Vagina (tissue), 2 donors: ENCODE data around the gene PTPRN2.

Experiments used
- POLR2A ChIP-seq, 2 donors: fragments of 450-650 bp; IDR thresholded peaks; one replicate each; pipeline ENCODE4 v1.6.1; 2017; ENCODE audit warnings: antibody characterized with exemption in 2 of 2, mild to moderate bottlenecking in 2 of 2, moderate library complexity in 2 of 2
- POLR2AphosphoS5 ChIP-seq, 2 donors: sonication (generic); formaldehyde crosslinking; IDR thresholded peaks; one replicate each; pipeline ENCODE4 v1.9.0; 2017; ENCODE audit warnings: antibody characterized with exemption in 2 of 2, mild to moderate bottlenecking in 2 of 2, low read depth in 1 of 2; ENCODE audit not compliant: insufficient read depth in 1 of 2
- TF ChIP-seq, protein P1 (sequence below), 3 experiments: fragments of 450-650 bp in 2 of 3; fragments of 200-600 bp in 1 of 3; sonication (generic) in 1 of 3; IDR thresholded peaks; one replicate each; pipeline ENCODE4 v1.5.1; 2017 to 2019; ENCODE audit warnings: antibody characterized with exemption in 3 of 3, mild to moderate bottlenecking in 2 of 3, moderate library complexity in 2 of 3

DNA sequence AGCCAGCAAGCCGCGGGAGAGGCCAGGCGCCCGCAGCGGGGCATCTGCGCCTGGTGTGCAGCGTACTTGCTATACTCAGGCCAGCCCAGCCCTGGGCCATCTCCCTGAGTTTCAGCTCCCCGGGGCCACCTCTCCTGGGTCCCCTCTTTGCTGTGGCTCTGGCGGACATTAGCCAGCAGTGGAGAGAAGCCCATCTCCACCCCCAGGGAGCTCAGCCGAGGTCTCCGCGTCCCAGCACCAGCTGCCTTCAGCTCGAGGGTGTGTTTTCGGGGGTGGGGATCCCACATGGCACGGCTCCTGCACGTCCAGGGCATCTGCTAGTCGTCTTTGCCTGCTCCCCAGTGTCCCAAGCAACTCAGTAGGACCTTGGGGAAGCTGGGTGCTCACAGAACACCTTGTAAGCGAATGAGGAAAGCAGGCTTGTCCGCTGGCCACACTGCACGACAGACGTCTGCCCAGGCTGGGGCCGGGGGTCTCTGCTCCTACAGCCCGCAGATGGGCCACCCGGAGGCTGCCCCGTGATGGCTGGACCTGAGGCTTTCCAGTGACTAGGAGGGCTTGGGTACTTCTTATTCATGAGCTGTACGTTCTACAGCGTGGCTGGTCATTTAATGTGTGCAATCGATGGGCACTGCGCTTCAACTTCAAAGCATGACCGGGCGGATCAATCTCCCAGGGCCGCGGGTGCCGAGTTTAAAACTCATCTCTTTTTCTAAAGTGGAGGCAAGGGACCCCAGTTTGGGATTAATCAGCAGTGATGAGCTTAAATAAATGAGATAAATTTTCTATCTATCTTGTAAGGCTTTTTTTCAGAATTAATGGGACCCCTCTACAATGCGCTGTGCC is 795.2 kb downstream of the PTPRN2 start:
- no peak for TF ChIP-seq POLR2A (IDR thresholded peaks at IDR 0.05)
- TF ChIP-seq, protein P1, sequence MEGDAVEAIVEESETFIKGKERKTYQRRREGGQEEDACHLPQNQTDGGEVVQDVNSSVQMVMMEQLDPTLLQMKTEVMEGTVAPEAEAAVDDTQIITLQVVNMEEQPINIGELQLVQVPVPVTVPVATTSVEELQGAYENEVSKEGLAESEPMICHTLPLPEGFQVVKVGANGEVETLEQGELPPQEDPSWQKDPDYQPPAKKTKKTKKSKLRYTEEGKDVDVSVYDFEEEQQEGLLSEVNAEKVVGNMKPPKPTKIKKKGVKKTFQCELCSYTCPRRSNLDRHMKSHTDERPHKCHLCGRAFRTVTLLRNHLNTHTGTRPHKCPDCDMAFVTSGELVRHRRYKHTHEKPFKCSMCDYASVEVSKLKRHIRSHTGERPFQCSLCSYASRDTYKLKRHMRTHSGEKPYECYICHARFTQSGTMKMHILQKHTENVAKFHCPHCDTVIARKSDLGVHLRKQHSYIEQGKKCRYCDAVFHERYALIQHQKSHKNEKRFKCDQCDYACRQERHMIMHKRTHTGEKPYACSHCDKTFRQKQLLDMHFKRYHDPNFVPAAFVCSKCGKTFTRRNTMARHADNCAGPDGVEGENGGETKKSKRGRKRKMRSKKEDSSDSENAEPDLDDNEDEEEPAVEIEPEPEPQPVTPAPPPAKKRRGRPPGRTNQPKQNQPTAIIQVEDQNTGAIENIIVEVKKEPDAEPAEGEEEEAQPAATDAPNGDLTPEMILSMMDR (IDR thresholded peaks at IDR 0.05), result no peak
- TF ChIP-seq POLR2AphosphoS5 (IDR thresholded peaks at IDR 0.05; ENCODE audit: insufficient read depth in 1 of 2, low read depth in 1 of 2), result no peak
